ENCODE results near the gene CTSA. TPM values are rescaled to one million over a fixed set of nuclear protein-coding genes. Genes with fewer than 3 reads are reported as not detected.

CTSA gene
- total and polyA plus RNA-seq, 9 of the 15 experiments (the other 6 are each of a cell fraction or from before 2014, with no cell fraction given), result 8.8 to 61.7 (median 28.3) TPM

- TF ChIP-seq CBX1 (IDR thresholded peaks at IDR 0.05; ENCODE audit: low read depth), result peak; percentile 71; the same call in 1 of the 2 replicates
- no peak for TF ChIP-seq U2AF2 (optimal IDR thresholded peaks at IDR 0.05; ENCODE audit: low read depth, low read length)
- TF ChIP-seq E2F8 (IDR thresholded peaks at IDR 0.05; ENCODE audit: low read depth, partially characterized antibody), result no peak
- no peak for TF ChIP-seq ZBTB34 (CRISPR knock-in tag; IDR thresholded peaks at IDR 0.05)
- no peak for TF ChIP-seq BCOR (IDR thresholded peaks at IDR 0.05)
- TF ChIP-seq ZBTB17 (CRISPR knock-in tag; IDR thresholded peaks at IDR 0.05), result peak; percentile 55; the same call in 1 of the 2 replicates
- TF ChIP-seq CXXC5 (CRISPR knock-in tag; IDR thresholded peaks at IDR 0.05), result peak; percentile 83
- TF ChIP-seq GTF2B (IDR thresholded peaks at IDR 0.05; ENCODE audit: extremely low read depth, insufficient read length), result no peak
- no peak for TF ChIP-seq SNIP1 (IDR thresholded peaks at IDR 0.05; ENCODE audit: low read depth)
- TF ChIP-seq DEAF1 (CRISPR knock-in tag; IDR thresholded peaks at IDR 0.05), result no peak
- no peak for TF ChIP-seq ZNF444 (CRISPR knock-in tag; IDR thresholded peaks at IDR 0.05)
- TF ChIP-seq PHF21A (IDR thresholded peaks at IDR 0.05; ENCODE audit: borderline replicate concordance, low read depth), result no peak; the same call in 1 of the 2 replicates
- TF ChIP-seq TEAD4 (IDR thresholded peaks at IDR 0.05; ENCODE audit: low read length), result peak; percentile 28; the same call in 1 of the 2 replicates
- TF ChIP-seq TEAD4 (CRISPR knock-in tag; IDR thresholded peaks at IDR 0.05; ENCODE audit: borderline replicate concordance), result no peak
- TF ChIP-seq PRDM10 (IDR thresholded peaks at IDR 0.05; ENCODE audit: partially characterized antibody), result peak; percentile 11
- TF ChIP-seq STAT5B (CRISPR knock-in tag; IDR thresholded peaks at IDR 0.05), result no peak
These were observed 43.7 kb downstream of the CTSA start, which contains the start of gene PCIF1 (continued) for GRCh38 chr20:45934586-45935415.

All from K562 (cell line).